SIG-M5 treated with dmso at 0.1 percent for 504 hours (cell line): ENCODE data around the gene NQO1.
"Not testable (repeated sequence)": the region's sequence is repeated elsewhere in the genome, so short reads cannot be mapped to it uniquely, and the experiment has no call there.

ENCODE experiments used
- DNase-seq: peaks from one replicate; lab custom pipeline; 2025; ENCODE audit not compliant: unreplicated experiment; lab: John Stamatoyannopoulos, UW

The NQO1 gene

DNA sequence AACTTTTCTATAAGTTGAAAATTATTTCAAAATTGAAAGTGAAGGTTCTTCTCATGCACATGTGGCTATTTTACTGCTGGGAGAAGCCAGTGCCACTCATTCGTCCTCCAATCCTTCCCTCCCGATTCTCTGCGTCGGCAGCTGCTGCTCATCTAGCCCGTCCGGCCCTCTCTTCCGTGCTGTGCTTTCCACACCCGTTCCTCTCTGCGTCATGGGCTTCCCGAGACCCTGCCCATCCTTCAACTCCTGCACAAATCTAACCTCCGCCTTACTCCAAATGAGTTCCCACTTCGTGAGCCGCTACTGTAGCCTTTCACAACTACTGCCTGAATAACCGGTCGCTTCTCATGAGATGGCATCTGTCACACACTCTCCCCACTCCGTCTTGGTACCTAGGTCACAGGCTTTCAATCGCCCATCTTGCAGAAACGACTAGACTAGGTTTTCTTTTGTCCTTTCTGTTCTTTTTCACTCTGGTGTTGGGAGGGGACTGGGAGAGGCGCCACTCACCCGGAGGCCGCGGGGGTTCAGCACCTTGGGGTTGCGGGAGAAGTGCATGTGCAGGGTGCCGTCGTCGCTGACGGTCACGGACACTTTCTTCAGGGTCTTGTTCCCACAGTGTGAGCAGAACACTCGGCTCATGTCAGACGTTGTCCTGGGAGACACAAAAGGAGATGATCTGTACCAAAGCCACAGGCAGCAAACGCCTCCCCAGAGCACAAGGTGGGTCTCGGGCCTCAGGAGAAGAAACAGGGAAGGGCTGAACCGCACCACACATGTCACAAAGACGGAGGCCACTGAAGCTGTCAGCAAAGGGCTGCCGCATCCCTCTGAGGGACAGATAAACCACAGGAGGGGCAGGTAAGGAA lies 18.2 kb upstream of the NQO1 start:
- no peak for DNase-seq

GRCh38 chr16:69741951-69742904 lies 15.9 kb upstream of the NQO1 start:
- DNase-seq: peak; percentile 35

DNA sequence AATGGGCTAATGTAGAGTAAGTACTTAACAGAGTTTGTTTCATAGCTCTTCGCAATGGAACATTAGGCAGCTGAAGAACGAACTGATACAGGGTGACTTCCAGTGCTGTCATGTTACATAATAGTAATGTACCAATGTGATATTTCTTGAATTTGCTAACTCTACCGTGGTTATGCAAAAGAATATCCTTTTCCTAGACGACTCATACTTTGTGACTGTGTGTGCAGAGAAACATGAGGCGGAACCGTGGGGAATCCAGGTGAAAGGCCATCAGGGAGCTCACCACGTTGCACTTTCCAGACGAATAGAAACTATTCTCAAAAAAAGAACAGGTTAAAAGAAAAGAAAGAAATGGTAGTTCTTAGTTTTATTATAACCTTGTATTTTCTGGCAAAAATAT lies 15.2 kb upstream of the NQO1 start:
- DNase-seq: no peak

GRCh38 chr16:69732101-69732500 lies 5.7 kb upstream of the NQO1 start:
- DNase-seq: no peak

DNA sequence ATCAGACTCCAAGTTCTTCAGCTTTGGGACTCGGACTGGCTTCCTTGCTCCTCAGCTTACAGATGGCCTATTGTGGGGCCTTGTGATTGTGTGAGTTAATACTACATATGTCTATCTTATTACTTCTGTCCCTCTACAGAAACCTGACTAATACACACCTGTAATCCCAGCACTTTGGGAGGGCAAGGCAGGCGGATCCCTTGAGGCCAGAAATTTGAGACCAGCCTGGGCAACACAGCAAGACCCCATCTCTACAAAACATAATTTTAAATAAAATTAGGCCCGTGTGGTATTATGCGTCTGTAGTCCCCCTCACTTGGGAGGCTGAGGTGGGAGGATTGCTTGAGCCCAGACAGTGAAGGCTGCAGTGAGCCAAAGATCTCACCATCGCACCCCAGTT lies 4.9 kb upstream of the NQO1 start:
- DNase-seq: not testable (repeated sequence)

DNA sequence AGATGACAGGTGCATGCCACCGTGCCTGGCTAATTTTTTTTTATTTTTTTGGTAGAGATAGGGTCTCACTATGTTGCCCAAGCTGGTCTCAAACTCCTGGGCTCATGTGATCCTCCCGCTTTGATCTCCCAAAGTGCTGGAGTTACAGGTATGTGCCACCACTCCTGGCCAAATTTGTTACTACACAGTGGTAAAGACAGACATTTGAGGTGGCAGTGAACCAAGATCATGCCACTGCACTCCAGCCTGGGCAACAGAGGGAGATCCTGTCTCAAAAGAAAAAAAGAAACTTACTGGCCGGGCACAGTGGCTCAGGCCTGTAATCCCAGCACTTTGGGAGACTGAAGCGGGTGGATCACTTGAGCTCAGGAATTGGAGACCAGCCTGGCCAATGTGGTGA lies 2.7 kb upstream of the NQO1 start:
- not testable (repeated sequence) for DNase-seq

DNA sequence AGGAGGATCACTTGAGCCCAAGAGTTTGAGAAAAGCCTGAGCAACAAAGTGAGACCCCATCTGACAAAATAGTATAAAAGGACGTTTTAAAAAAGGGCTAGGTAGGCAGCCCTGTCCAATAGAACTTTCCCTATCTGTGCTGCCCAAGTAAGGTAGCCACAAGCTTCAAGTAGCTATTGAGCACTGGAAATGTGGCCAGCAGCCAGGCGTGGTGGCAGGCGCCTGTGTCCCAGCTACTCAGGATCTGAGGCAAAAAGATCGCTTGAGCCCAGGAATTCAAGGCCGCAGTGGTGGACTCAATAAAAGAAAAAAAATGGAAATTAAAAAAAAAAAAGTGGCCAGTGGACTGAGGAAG lies 1.5 kb upstream of the NQO1 start:
- DNase-seq: no peak

- no peak for DNase-seq
Measured at GRCh38 chr16:69725480-69726312, 664 bp downstream of the NQO1 start.

DNA sequence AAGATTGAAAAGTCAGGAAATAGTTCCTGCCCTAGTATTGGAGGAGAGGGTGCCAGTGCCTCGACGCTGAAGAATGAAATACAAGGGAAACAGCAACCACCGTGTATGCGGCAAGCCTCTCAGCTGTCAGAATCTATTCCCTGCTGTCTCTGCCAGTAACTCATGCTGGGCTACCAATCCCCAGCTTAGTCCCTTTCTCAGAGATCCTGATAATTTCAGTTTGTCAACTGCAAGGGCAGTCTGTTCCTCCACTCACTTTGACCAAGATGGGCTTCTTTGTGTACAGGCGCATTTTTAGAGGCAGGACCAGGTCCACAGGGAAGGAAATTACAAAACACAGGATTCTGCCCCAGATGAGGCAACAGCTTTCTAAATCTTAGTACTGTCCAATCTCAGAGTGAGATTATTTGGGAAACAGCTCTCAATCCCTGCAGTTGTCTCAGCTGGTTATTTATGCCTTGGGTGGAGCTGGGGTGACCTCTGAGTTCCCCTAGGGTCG lies 1.3 kb downstream of the NQO1 start:
- DNase-seq: no peak

DNA sequence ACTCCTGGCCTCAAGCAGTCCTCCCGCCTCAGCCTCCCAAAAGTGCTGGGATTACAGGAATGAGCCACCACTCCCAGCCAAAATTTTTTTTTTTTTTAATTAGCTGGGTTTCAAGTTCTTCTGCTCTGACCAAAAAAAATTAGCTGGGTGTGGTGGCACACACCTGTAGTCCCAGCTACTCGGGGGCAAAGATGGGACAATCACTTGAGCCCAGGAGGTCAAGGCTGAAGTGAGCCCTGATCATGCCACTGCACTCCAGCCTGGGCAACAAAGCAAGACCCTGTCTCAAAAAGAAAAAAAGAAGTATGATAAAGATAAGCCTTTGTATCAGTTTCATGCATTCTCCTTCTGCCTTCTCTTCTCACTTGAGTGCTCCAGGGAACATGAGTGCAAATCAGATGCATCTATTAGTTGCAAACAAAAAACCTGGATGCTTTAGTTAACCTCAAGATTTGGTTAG lies 1.9 kb downstream of the NQO1 start:
- DNase-seq: no peak

DNA sequence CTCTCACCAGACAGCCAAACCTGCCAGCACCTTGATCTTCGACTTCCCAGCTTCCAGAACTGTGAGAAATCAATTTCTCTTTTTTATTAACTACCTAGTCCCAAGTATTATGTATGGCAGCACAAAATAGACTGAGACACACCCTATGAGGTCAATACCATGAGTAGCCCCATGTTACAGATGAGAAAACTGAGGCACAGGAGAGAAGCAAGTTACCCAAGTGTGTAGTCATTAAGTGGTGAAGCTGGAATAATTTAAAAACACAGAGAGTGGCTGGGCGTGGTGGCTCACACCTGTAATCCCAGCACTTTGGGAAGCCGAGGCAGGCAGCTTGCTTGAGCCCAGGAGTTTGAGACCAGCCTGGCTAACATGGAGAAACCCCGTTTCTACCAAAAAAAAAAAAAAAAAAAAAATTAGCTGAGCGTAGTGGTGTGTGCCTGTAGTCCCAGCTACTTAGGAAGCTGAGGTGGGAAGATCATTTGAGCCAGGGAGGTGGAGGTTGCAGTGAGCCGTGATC lies 4.9 kb downstream of the NQO1 start:
- DNase-seq: no peak

DNA sequence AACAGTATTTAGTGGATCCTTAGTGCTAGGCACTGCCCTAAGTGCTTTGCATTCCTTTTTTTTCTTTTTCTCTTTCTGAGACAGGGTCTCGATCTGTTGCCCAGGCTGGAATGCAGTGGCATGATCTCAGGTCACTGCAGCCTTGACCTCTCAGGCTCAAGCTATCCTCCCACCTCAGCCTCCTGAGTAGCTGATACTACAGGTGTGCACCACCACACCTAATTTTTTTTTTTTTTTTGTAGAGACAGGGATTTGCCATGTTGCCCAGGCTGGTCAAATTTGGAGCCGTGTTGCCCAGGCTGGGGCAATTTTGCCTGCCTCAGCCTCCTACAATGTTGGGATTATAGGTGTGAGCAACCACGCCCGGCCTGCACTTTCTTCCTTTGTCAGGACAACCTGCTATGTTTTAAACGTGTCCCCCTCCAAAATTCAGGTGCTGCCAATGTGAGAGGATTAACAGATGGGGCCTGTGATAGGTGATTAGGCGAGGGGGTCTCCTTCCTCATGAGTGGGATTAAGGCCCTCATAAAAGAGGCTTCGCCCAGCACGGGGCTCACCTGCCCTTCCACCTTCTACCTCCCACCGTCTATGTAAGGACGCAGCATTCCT lies 5.4 kb downstream of the NQO1 start:
- DNase-seq: no peak

GRCh38 chr16:69718111-69718764 lies 8.1 kb downstream of the NQO1 start:
- no peak for DNase-seq

DNA sequence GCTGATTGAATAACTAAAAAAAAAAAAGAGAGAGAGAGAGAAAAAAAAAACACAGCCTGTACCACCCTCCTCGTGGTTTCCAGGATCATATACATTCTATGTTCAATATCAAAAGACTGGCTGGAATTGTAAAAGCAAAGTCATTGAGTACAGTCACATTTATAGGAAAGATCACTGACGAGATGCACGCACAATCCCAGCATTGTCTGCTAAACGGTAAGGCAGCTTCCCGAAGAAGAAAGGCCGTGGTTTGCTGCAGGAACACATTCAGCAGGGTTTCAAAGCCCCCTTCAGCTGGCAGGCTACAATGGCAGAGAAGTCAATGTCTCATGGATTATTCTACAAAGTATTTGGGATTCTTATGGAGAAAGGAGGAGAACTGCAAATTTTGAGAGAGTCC lies 9.3 kb downstream of the NQO1 start:
- no peak for DNase-seq

DNA sequence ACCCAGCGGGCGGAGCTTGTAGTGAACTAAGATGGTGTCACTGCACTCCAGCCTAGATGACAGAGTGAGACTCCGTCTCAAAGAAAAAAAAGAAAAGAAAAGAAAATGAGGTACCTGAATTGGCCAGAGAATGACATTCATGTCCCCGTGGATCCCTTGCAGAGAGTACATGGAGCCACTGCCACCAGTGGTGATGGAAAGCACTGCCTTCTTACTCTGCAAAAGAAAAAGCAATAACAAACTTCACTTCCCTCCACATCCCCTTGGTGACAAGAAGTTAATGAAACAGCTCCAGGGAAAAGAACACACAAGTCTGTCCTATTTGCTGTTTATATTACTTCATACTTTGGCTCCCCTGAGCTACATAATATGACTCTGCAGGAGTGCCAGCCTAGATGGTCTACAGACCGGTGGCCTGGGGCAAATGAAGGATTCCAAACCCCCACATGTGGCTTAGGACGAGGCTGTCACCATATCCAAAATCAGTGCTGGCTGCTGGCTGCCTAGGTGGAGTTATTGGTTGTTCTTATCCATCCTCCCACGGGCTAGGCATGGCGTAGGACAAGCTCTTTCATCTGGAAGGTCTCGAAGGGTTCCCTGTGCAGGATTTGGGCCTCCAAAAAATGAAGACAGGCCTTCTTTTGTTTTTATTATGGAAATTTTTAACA lies 13.3 kb downstream of the NQO1 start:
- no peak for DNase-seq

GRCh38 chr16:69712277-69712676 lies 14.1 kb downstream of the NQO1 start:
- no peak for DNase-seq

DNA sequence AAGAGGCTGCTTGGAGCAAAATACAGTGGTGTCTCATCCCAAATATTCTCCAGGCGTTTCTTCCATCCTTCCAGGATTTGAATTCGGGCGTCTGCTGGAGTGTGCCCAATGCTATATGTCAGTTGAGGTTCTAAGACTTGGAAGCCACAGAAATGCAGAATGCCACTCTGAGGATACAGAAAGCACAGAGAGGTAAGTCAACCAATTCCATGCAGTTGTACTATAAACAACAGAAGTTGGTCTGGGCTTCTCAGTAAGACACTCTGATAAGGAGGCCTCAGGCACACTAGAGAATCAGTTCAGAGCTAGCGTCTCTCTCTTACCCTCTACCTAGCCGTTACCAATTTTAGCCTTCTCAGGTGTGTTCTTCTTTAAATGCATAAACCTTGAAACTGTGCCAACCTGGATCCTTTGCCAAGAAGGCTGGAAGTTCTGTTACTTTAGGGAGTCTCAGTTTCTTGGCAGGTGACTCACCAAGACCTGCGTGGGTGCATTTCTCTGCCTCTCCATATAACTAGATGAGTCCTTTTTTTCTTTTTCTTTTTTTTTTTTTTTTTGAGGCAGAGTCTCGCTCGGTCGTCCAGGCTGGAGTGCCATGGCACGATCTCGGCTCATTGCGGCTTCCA lies 15.1 kb downstream of the NQO1 start:
- DNase-seq: no peak

GRCh38 chr16:69709456-69710084 lies 16.8 kb downstream of the NQO1 start:
- peak; percentile 63 for DNase-seq
